T-helper 17 cell (primary cell): ENCODE measurements around the gene PHC2. TPM values are rescaled to one million over a fixed set of nuclear protein-coding genes. Genes with fewer than 3 reads are reported as not detected.
A peak's percentile ranks its signal among the peaks of the same experiment; 100 is the strongest.

ENCODE experiments used
- ATAC-seq: fragments of 150-1000 bp; cut with Tn5 transposase; 2 replicates; pipeline ENCODE4 v1.10.0; 2021; ENCODE audit warnings: mild to moderate bottlenecking, moderate library complexity
- DNase-seq, 3 donors: peaks; one replicate each; pipeline versions ENCODE4 v3.0.0 to v3.0.0-alpha.2; 2020 to 2021
- H3K9me3 ChIP-seq: one replicate; pipeline ENCODE4 v1.7.0; 2013; ENCODE audit warnings: low read length, mild to moderate bottlenecking; ENCODE audit not compliant: control insufficient read depth, poor library complexity, severe bottlenecking
- H3K27ac Mint-ChIP-seq: one replicate; pipeline ENCODE4 v1.8.0; 2022; ENCODE audit warnings: mild to moderate bottlenecking, moderate library complexity, mixed read lengths
- H3K27me3 Mint-ChIP-seq: one replicate; pipeline ENCODE4 v1.8.0; 2022; ENCODE audit warnings: mixed read lengths
- H3K36me3 Mint-ChIP-seq: one replicate; pipeline ENCODE4 v1.8.0; 2022; ENCODE audit warnings: low read depth, mixed read lengths
- H3K4me1 Mint-ChIP-seq: one replicate; pipeline ENCODE4 v1.8.0; 2022; ENCODE audit warnings: mild to moderate bottlenecking, mixed read lengths
- H3K4me3 Mint-ChIP-seq: one replicate; pipeline ENCODE4 v1.8.0; 2022; ENCODE audit warnings: mild to moderate bottlenecking, moderate library complexity, mixed read lengths
- total RNA-seq, 4 donors: library from RNA in 2 of 4; stranded (reverse) in 2 of 4; gene quantifications; one replicate each; pipeline ENCODE4 v1.2.3 and lab custom pipeline; 2022 to 2026

The PHC2 gene
- total RNA-seq, 2 donors from 2014 or later = 33.0 to 37.0 TPM

GRCh38 chr1:33462405-33463164 lies 31.7 kb upstream of the PHC2 start:
- peaks cover 2% of the 10 kb centered on the region for H3K36me3 Mint-ChIP-seq
- H3K4me3 Mint-ChIP-seq = no peak overlapping the region
- no peaks in the 10 kb centered on the region for H3K9me3 ChIP-seq
- peaks cover 43% of the 10 kb centered on the region for H3K27me3 Mint-ChIP-seq
- H3K27ac Mint-ChIP-seq = no peak overlapping the region
- ATAC-seq (no peak), DNase-seq (no peak)
- peaks cover 17% of the 10 kb centered on the region for H3K4me1 Mint-ChIP-seq

- no peaks in the 10 kb centered on the region for H3K9me3 ChIP-seq
- Mint-ChIP-seq H3K4me1 (peaks cover 17% of the 10 kb centered on the region), H3K27ac (no peak overlapping the region), H3K27me3 (peaks cover 43% of the 10 kb centered on the region), H3K4me3 (no peak overlapping the region), H3K36me3 (peaks cover 6% of the 10 kb centered on the region)
- ATAC-seq (peak; percentile 49), DNase-seq (no peak)
Observed at GRCh38 chr1:33460947-33461629, 30.2 kb upstream of the PHC2 start.

- peaks cover 39% of the 10 kb centered on the region for H3K27me3 Mint-ChIP-seq
- no peak overlapping the region for H3K4me3 Mint-ChIP-seq
- H3K27ac Mint-ChIP-seq = peak overlapping the region; percentile 57
- DNase-seq (no peak), ATAC-seq (no peak)
- no peaks in the 10 kb centered on the region for H3K9me3 ChIP-seq
- H3K4me1 Mint-ChIP-seq = peaks cover 20% of the 10 kb centered on the region
- peaks cover 6% of the 10 kb centered on the region for H3K36me3 Mint-ChIP-seq
Observed at GRCh38 chr1:33460144-33460543, 29.2 kb upstream of the PHC2 start.

GRCh38 chr1:33459691-33460090 lies 28.8 kb upstream of the PHC2 start:
- H3K36me3 Mint-ChIP-seq = peaks cover 6% of the 10 kb centered on the region
- peak overlapping the region; percentile 57 for H3K27ac Mint-ChIP-seq
- ATAC-seq = no peak
- H3K4me1 Mint-ChIP-seq = peaks cover 19% of the 10 kb centered on the region
- no peak for DNase-seq
- H3K27me3 Mint-ChIP-seq = peaks cover 38% of the 10 kb centered on the region
- H3K9me3 ChIP-seq = no peaks in the 10 kb centered on the region
- no peak overlapping the region for H3K4me3 Mint-ChIP-seq

- no peak for DNase-seq
- H3K4me3 Mint-ChIP-seq = no peak overlapping the region
- peaks cover 23% of the 10 kb centered on the region for H3K4me1 Mint-ChIP-seq
- H3K27ac Mint-ChIP-seq = no peak overlapping the region
- H3K9me3 ChIP-seq = no peaks in the 10 kb centered on the region
- peaks cover 60% of the 10 kb centered on the region for H3K27me3 Mint-ChIP-seq
- H3K36me3 Mint-ChIP-seq = peaks cover 6% of the 10 kb centered on the region
- no peak for ATAC-seq
Observed at GRCh38 chr1:33456502-33456886, 25.6 kb upstream of the PHC2 start.

GRCh38 chr1:33455539-33456501 lies 24.9 kb upstream of the PHC2 start:
- H3K4me3 Mint-ChIP-seq = peak overlapping the region; percentile 70

GRCh38 chr1:33454646-33455282 lies 23.9 kb upstream of the PHC2 start:
- Mint-ChIP-seq H3K36me3 (peaks cover 5% of the 10 kb centered on the region), H3K4me3 (no peak overlapping the region), H3K27ac (no peak overlapping the region), H3K4me1 (peaks cover 16% of the 10 kb centered on the region), H3K27me3 (peaks cover 59% of the 10 kb centered on the region)
- DNase-seq = no peak
- no peaks in the 10 kb centered on the region for H3K9me3 ChIP-seq
- no peak for ATAC-seq

More at GRCh38 chr1:33455539-33456501, 24.9 kb upstream of the PHC2 start:
- Mint-ChIP-seq H3K36me3 (peaks cover 6% of the 10 kb centered on the region), H3K27ac (peak overlapping the region; percentile 81), H3K27me3 (peaks cover 58% of the 10 kb centered on the region), H3K4me1 (peaks cover 23% of the 10 kb centered on the region)
- H3K9me3 ChIP-seq = no peaks in the 10 kb centered on the region
- no peak for DNase-seq
- ATAC-seq = peak; percentile 80

GRCh38 chr1:33446590-33446989 lies 15.7 kb upstream of the PHC2 start:
- no peak overlapping the region for H3K27ac Mint-ChIP-seq

GRCh38 chr1:33445108-33445507 lies 14.2 kb upstream of the PHC2 start:
- no peak for ATAC-seq
- Mint-ChIP-seq H3K27ac (no peak overlapping the region), H3K4me3 (no peak overlapping the region), H3K27me3 (peaks cover 79% of the 10 kb centered on the region), H3K36me3 (peaks cover 6% of the 10 kb centered on the region), H3K4me1 (peaks cover 4% of the 10 kb centered on the region)
- no peak for DNase-seq
- H3K9me3 ChIP-seq = no peaks in the 10 kb centered on the region

More at GRCh38 chr1:33446590-33446989, 15.7 kb upstream of the PHC2 start:
- Mint-ChIP-seq H3K36me3 (peaks cover 4% of the 10 kb centered on the region), H3K4me3 (no peak overlapping the region), H3K4me1 (peaks cover 4% of the 10 kb centered on the region), H3K27me3 (peaks cover 75% of the 10 kb centered on the region)
- DNase-seq (no peak), ATAC-seq (no peak)
- no peaks in the 10 kb centered on the region for H3K9me3 ChIP-seq

- Mint-ChIP-seq H3K4me3 (no peak overlapping the region), H3K27ac (no peak overlapping the region), H3K4me1 (peaks cover 4% of the 10 kb centered on the region), H3K27me3 (peaks cover 82% of the 10 kb centered on the region), H3K36me3 (peaks cover 6% of the 10 kb centered on the region)
- DNase-seq = no peak
- no peaks in the 10 kb centered on the region for H3K9me3 ChIP-seq
- no peak for ATAC-seq
Observed at GRCh38 chr1:33443705-33444180, 12.8 kb upstream of the PHC2 start.

- peaks cover 4% of the 10 kb centered on the region for H3K4me1 Mint-ChIP-seq
- H3K27me3 Mint-ChIP-seq = peaks cover 81% of the 10 kb centered on the region
- ATAC-seq (no peak), DNase-seq (no peak)
- no peak overlapping the region for H3K27ac Mint-ChIP-seq
- no peak overlapping the region for H3K4me3 Mint-ChIP-seq
- no peaks in the 10 kb centered on the region for H3K9me3 ChIP-seq
- peaks cover 6% of the 10 kb centered on the region for H3K36me3 Mint-ChIP-seq
Observed at GRCh38 chr1:33443080-33443704, 12.3 kb upstream of the PHC2 start.

- Mint-ChIP-seq H3K4me1 (peaks cover 4% of the 10 kb centered on the region), H3K27me3 (peaks cover 77% of the 10 kb centered on the region), H3K4me3 (no peak overlapping the region), H3K27ac (no peak overlapping the region), H3K36me3 (peaks cover 6% of the 10 kb centered on the region)
- ATAC-seq (no peak), DNase-seq (no peak)
- no peaks in the 10 kb centered on the region for H3K9me3 ChIP-seq
Observed at GRCh38 chr1:33442141-33442540, 11.2 kb upstream of the PHC2 start.
